ENCODE data around the gene GSK3B. TPM values are rescaled to one million over a fixed set of nuclear protein-coding genes. Genes with fewer than 3 reads are reported as not detected.

The GSK3B gene
- total RNA-seq, 2 experiments from 2014 or later, result 33.0 to 34.2 TPM

DNA sequence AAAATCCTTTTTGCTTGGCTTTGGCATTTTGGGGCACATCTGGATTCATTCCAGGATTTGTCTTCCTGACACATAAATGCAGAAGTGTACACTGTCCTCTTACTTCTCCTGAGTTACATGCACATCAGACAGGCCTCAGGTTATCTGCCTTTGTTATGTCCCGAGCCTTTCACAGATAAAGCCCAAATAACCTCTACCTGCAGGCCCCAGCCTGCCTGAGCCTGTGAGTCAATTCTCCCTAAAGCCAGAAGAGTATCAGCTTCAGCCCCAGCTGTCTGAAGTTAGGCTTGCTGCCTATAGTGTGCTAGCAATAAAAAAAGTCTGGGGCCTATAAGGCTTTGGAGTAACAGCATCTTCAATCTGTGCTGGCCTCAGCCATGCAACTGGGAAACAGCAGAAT is 17.7 kb upstream of the GSK3B start:
- no peak overlapping the region for H3K27ac Mint-ChIP-seq
- DNase-seq, result no peak
- peaks cover 3% of the 10 kb centered on the region for H3K36me3 Mint-ChIP-seq
- no peaks in the 10 kb centered on the region for H3K27me3 Mint-ChIP-seq
- H3K4me1 Mint-ChIP-seq, result no peaks in the 10 kb centered on the region
- peaks cover 1% of the 10 kb centered on the region for H3K9me3 Mint-ChIP-seq
- H3K4me3 Mint-ChIP-seq, result no peak overlapping the region

DNA sequence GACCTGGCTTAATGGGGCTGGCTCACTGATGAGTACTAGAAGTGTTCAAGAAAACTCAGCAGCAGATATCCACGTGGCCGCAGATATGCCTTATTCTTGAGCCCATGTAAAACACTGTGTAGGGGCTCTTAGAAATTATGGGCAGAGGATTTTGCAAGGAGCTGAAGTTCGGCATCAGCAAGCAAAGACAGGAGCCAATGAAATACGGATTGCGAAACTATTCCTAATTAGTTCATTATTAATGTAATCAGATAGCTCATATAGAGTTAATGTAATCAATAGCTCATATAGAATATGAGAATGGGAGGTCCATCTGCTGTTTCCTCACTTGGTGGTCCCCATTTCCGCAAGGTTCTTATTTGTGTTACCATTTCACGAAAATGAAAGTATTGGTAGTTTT is 9.0 kb upstream of the GSK3B start:
- Mint-ChIP-seq H3K27ac (no peak overlapping the region), H3K9me3 (no peaks in the 10 kb centered on the region), H3K27me3 (no peaks in the 10 kb centered on the region), H3K4me3 (no peak overlapping the region), H3K4me1 (peaks cover 3% of the 10 kb centered on the region), H3K36me3 (peaks cover 15% of the 10 kb centered on the region)
- no peak for DNase-seq

DNA sequence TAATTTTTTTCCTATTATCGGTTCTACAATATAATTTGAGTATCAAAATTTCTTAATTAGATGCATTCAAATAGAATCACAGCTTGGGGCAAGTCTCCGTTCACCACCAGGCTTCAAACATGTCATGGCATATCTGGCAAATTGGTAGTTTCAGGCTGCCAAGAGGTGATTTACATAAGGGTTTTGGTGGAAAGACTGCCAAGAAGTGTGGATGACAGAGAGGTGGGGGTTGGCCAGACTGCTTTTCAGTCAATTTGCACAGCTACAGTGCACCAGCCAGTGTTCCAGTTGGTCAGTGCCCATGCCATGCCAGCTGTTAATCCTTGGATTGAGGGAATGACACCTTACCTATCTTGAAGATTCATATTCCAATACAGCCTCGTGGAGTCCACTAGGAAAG is 8.4 kb upstream of the GSK3B start:
- no peak for DNase-seq
- peaks cover 15% of the 10 kb centered on the region for H3K36me3 Mint-ChIP-seq
- no peak overlapping the region for H3K27ac Mint-ChIP-seq
- no peak overlapping the region for H3K4me3 Mint-ChIP-seq
- no peaks in the 10 kb centered on the region for H3K27me3 Mint-ChIP-seq
- no peaks in the 10 kb centered on the region for H3K9me3 Mint-ChIP-seq
- peaks cover 3% of the 10 kb centered on the region for H3K4me1 Mint-ChIP-seq

DNA sequence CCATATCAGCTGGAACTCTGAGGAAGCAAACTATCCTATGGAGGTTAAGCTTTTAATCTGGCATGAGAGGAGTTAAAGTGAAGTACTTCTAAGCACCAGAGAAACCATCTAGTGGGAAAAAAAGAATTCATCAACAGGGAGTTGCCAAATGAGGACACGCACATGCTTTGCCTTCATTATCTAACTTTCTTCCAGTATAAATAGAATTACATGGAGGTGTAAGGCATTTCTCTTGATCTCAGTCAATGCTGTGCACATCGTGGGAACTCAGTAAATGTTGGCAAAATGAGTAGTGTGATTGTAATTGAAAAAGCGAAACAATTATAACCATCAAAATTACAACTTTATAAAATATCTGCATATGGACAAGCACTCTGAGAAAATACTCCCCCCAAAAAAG is 8.0 kb upstream of the GSK3B start:
- no peak overlapping the region for H3K27ac Mint-ChIP-seq
- no peak overlapping the region for H3K4me3 Mint-ChIP-seq
- no peaks in the 10 kb centered on the region for H3K9me3 Mint-ChIP-seq
- peaks cover 3% of the 10 kb centered on the region for H3K4me1 Mint-ChIP-seq
- no peaks in the 10 kb centered on the region for H3K27me3 Mint-ChIP-seq
- DNase-seq, result no peak
- peaks cover 15% of the 10 kb centered on the region for H3K36me3 Mint-ChIP-seq

DNA sequence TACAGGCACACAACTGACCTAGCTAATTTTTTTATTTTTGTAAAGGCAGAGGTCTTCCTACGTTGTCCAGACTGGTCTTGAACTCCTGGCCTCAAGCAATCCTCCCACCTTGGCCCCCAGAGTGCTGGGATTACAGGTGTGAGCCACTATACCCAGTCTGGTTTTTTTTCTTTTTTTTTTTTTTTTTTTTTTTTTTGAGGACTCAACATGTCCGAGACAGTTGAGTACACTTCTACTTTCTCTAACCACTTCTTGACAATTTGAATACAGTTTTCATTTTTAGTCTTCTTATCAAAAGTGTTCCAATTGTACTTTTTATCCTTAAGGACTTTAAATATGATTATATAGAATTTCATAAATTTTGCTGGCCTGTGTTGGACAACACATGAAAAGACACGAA is 7.4 kb upstream of the GSK3B start:
- H3K4me1 Mint-ChIP-seq, result peaks cover 8% of the 10 kb centered on the region
- H3K27me3 Mint-ChIP-seq, result no peaks in the 10 kb centered on the region
- no peak for DNase-seq
- H3K9me3 Mint-ChIP-seq, result no peaks in the 10 kb centered on the region
- no peak overlapping the region for H3K4me3 Mint-ChIP-seq
- peaks cover 15% of the 10 kb centered on the region for H3K36me3 Mint-ChIP-seq
- no peak overlapping the region for H3K27ac Mint-ChIP-seq

DNA sequence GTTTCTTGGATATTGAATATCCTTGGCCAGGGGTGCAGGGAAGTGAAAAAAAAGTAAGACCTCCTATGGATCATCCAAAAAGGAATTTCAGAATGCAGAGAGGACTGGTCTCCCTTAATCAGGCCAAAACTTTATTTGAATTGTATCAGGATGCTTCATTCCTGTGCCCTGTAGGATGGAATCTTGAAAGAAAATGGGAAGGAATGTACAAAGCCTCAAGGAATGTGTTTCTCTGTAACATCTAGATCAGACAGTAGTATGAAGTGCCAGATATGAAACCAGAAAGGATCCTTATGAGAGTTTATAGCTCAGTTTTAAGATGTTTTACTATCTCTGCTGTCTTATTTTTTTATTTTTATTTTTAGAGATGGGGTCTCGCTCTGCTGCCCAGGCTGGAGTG is 6.5 kb upstream of the GSK3B start:
- no peak for DNase-seq
- Mint-ChIP-seq H3K4me1 (peaks cover 11% of the 10 kb centered on the region), H3K36me3 (peaks cover 19% of the 10 kb centered on the region), H3K9me3 (no peaks in the 10 kb centered on the region), H3K4me3 (no peak overlapping the region), H3K27ac (no peak overlapping the region), H3K27me3 (no peaks in the 10 kb centered on the region)

DNA sequence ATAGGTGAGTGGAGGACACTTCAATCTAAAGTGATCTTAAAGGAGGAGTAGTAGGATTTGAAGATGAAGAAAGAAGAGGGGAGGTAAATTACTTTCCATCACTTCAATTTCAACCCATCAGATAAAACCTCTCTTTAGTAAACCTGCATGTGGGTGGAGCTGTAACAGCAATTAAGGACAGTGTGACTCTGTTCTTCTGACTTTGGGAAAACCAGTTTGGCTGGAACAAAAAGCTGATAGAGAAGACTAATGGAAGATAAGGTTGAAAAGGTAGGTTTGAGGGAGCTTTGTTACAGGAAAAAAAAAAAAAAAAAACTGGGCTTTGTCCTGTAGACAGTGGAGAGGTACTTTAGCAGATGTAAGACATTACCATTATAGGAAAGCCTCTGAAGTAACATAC is 4.5 kb upstream of the GSK3B start:
- Mint-ChIP-seq H3K36me3 (peaks cover 19% of the 10 kb centered on the region), H3K9me3 (no peaks in the 10 kb centered on the region), H3K4me1 (peaks cover 9% of the 10 kb centered on the region), H3K27ac (no peak overlapping the region), H3K27me3 (no peaks in the 10 kb centered on the region), H3K4me3 (no peak overlapping the region)
- no peak for DNase-seq

DNA sequence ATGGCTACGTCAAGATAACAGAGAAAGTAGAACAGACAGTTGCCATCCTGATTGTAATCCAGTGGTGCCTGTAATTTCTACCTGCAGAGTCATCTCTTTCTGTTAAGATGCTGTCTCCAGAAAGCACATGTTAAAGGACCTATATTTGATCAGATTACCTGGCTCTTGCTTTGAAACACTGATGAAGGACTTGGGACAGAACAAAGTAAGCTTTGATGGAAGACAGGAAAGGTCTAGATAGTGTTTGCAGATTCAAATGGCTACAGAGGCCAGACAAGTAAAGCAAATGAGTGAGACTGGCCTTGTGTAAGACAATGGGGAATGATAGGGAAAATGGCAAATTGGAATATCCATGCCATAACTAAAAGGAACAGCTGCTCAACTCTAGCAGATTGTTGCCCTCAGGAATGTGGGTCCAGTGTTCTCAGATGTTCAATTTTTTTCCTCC is 1.8 kb upstream of the GSK3B start:
- Mint-ChIP-seq H3K27ac (no peak overlapping the region), H3K4me1 (peaks cover 7% of the 10 kb centered on the region), H3K36me3 (peaks cover 19% of the 10 kb centered on the region), H3K9me3 (no peaks in the 10 kb centered on the region), H3K4me3 (no peak overlapping the region), H3K27me3 (no peaks in the 10 kb centered on the region)
- DNase-seq, result no peak

DNA sequence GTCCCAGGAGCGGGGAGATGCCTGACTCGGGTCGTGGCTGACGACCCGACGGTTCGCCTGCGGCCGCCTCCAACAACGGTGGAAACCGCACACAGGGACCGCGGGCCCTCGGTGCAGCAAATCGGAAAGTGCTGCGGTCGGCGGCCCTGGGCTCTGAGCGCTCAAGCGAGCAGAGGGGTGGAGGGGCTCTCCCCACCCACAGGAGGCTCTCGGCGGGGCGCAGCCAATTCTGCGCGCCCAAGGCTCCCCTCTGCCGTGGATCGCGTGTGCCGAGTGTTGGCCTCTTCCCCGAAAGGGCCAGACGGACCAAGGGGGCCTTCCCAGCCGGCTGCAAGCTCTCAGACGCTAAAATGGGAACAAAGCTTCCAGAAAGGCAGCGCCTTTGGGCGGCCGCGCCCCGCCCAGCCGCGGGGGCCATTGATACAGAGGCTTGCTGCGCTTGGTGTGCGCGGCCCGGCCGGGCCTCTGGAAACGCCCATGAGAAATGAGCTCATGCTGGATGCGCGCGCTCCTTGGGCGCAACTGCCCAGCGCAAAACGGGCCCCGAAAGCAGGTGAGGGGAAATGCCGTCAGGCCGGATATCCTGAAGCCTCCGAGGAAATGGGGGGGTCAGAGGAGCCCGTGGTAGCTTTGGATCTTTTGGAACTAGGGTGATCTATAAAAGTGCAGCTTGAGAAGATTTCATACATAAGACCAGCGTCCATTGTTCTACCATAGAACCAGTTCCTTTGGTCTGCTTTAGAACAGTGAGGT is 1.2 kb upstream of the GSK3B start:
- H3K36me3 Mint-ChIP-seq, result peaks cover 17% of the 10 kb centered on the region
- H3K4me3 Mint-ChIP-seq, result no peak overlapping the region

DNA sequence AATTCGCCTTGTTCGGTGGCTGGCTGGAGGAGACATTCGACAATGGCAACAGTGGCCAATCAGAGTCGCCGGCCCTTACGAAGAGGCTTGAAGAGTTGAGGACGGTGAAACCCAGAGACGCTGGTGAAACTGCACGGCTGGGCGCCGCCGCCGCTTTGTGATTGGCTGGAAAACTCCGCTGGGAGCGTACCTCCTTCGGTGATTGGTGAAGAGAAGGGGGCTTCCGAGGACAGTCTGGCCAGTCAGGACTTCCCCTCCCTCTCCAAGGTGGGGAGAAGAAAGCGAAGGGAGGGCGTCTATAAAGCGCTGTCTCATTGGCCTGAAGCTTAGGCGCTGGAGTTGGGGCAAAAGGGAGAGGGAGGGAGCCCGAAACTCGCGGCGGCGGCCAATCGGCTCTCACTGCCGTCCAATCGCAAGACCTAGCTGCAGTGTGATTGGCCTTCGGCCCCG is 554 bp upstream of the GSK3B start:
- Mint-ChIP-seq H3K27ac (no peak overlapping the region), H3K9me3 (no peaks in the 10 kb centered on the region), H3K27me3 (no peaks in the 10 kb centered on the region)

More for the DNA sequence above, 1.2 kb upstream of the GSK3B start:
- Mint-ChIP-seq H3K4me1 (peaks cover 7% of the 10 kb centered on the region), H3K9me3 (no peaks in the 10 kb centered on the region), H3K27ac (no peak overlapping the region), H3K27me3 (no peaks in the 10 kb centered on the region)
- peak; percentile 91 for DNase-seq

DNA sequence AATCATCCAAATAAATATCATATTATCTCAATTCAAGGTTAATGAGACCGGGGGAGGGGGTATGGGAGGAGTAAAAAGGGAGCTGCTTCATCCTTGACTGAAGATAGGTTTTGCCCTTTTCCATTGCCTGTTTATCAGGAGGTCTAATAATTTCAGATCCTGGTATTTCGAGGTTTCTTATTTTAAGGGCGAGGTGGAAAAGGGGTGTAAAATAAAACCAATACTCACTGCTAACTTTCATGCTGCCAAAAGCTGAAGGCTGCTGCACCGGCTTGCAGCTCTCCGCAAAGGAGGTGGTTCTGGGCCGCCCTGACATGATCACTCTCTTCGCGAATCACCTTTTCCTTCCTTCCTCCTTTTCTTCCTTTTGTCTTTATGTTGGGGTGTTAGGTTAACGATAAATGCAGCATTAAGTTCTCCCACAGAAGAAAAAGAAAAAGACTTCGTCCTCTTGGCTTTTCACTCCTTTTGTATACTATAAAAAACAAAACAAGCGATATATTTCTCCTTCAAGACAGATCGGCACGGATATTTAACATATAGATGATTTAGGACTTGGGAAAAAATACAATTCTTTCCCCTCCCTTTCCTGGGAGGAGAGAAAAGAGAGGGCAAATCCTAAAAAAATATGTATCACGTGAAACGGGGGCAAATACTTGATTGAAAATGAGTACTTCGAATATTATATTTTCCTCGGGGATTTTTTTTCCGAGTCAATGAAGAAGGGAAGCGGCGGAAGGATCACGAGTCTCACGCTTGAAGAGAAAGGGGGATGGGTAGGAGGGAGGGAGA is 932 bp downstream of the GSK3B start:
- Mint-ChIP-seq H3K4me3 (no peak overlapping the region), H3K27me3 (no peaks in the 10 kb centered on the region), H3K36me3 (peaks cover 14% of the 10 kb centered on the region), H3K27ac (no peak overlapping the region), H3K9me3 (no peaks in the 10 kb centered on the region), H3K4me1 (peaks cover 17% of the 10 kb centered on the region)
- DNase-seq, result peak; percentile 6

More for the DNA sequence above, 554 bp upstream of the GSK3B start:
- DNase-seq, result peak; percentile 97
- no peak overlapping the region for H3K4me3 Mint-ChIP-seq
- peaks cover 7% of the 10 kb centered on the region for H3K4me1 Mint-ChIP-seq
- H3K36me3 Mint-ChIP-seq, result peaks cover 17% of the 10 kb centered on the region

DNA sequence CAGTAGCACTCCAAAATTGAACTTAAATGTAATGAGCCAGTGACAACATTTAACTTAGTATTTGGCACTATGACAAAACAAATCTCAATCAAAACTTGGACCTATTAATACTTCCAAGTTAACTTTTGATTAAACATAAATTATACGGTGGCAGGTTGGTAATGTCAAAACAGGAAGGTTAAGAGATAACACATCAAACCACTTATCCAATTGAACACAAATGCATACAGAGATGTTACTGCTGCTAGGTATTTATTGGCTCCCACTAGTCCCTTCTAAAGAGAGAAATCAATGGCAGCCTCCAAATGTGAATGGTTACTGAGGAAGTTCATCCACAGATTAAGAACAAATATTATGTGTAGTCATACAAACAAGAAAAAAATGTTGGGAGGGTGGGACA is 1.8 kb downstream of the GSK3B start:
- no peak overlapping the region for H3K27ac Mint-ChIP-seq

DNA sequence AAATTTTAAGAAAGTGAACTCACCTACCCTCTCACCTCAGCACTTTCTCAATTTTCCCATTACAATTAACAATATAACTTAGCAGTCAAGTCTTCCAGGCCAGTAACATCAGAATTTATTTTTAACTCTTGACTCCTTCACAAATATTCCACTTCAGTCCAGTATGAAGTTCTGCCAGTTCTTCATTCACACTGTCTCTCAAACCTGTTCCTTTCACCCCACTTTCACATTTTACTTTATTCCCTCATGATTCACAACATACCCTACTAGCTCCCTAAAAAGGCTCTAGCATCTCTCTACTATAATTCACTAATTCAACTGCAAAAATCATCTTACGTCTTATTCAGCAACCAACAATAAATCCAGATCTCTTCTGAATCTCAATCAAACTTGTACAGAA is 3.8 kb downstream of the GSK3B start:
- Mint-ChIP-seq H3K27ac (no peak overlapping the region), H3K4me3 (no peak overlapping the region)

More for the DNA sequence above, 1.8 kb downstream of the GSK3B start:
- H3K9me3 Mint-ChIP-seq, result no peaks in the 10 kb centered on the region
- peaks cover 20% of the 10 kb centered on the region for H3K4me1 Mint-ChIP-seq
- no peak overlapping the region for H3K4me3 Mint-ChIP-seq
- no peak for DNase-seq
- H3K27me3 Mint-ChIP-seq, result no peaks in the 10 kb centered on the region
- H3K36me3 Mint-ChIP-seq, result peaks cover 17% of the 10 kb centered on the region

DNA sequence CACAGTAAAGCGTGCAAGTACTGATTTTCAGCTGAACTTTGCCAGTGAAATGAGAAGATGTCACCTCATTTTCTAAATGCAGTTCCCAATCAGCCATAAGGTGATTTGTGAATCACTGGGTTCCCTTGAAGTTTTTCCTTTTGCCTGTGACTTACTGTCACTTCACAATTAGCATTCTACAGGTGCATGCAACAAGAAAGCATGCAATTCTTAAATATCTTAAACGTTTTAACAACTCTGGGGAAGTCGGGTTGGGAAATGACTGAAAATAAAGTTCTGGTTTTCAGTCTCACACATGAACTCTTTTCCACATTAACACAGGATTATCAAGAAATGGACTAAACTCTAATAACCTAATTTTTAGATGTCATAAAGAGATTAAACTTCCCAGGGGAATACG is 5.2 kb downstream of the GSK3B start:
- H3K9me3 Mint-ChIP-seq, result no peaks in the 10 kb centered on the region
- H3K4me1 Mint-ChIP-seq, result peaks cover 24% of the 10 kb centered on the region
- no peaks in the 10 kb centered on the region for H3K27me3 Mint-ChIP-seq
- H3K27ac Mint-ChIP-seq, result no peak overlapping the region
- H3K36me3 Mint-ChIP-seq, result peaks cover 17% of the 10 kb centered on the region
- no peak overlapping the region for H3K4me3 Mint-ChIP-seq
- no peak for DNase-seq

More for the DNA sequence above, 3.8 kb downstream of the GSK3B start:
- H3K27me3 Mint-ChIP-seq, result no peaks in the 10 kb centered on the region
- H3K36me3 Mint-ChIP-seq, result peaks cover 15% of the 10 kb centered on the region
- peaks cover 22% of the 10 kb centered on the region for H3K4me1 Mint-ChIP-seq
- no peaks in the 10 kb centered on the region for H3K9me3 Mint-ChIP-seq
- DNase-seq, result no peak

DNA sequence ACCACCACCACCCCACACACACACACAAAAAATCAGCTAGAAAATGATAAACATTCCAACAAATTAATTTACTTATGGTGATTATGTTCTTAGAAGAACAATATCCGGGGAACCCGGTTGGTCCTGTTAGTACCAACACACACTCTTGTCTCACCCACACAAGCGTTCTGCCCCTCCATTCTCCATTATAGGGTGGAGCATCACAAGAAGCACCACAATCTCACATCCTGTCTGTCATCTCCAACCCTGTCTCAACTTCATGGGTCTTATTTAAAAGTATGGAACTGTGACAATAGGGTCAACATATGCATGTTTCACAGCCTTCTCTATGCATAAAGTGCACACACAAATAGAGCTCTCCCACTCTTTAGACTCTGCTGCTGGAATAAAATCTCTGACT is 5.6 kb downstream of the GSK3B start:
- H3K4me1 Mint-ChIP-seq, result peaks cover 27% of the 10 kb centered on the region
- peaks cover 17% of the 10 kb centered on the region for H3K36me3 Mint-ChIP-seq
- DNase-seq, result no peak
- no peaks in the 10 kb centered on the region for H3K27me3 Mint-ChIP-seq
- H3K4me3 Mint-ChIP-seq, result no peak overlapping the region
- no peaks in the 10 kb centered on the region for H3K9me3 Mint-ChIP-seq
- no peak overlapping the region for H3K27ac Mint-ChIP-seq
